Retina (tissue), 1 donor: ENCODE measurements around the gene ZNF496.
"Not testable (repeated sequence)": the region's sequence is repeated elsewhere in the genome, so short reads cannot be mapped to it uniquely, and the experiment has no call there.

ENCODE experiments used
- DNase-seq: peaks from one replicate; pipeline ENCODE4 v3.0.0-alpha.2; 2016

The ZNF496 gene

GRCh38 chr1:247291161-247291560, 40.5 kb downstream of the ZNF496 start:
- no peak for DNase-seq

DNA sequence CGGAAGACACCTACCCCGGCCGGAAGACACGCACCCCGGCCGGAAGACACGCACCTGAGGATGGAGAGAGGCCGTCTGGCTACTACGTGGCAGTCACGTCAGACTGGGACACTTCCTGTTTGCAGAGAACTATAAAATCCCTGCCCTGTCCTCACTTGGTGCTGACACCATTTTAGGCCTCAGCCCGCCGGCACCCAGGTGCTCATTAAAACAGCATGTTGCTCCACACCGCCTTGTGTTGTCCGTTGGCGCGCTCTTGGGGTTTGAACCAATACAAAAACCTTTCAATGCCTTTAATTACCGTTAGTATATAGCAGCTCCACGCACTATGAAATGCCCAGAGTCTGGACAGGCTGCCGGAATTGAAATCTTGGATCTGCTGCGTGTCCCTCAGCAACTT, 41.1 kb downstream of the ZNF496 start:
- no peak for DNase-seq

- not testable (repeated sequence) for DNase-seq
Measured at GRCh38 chr1:247289274-247289892, 42.3 kb downstream of the ZNF496 start.

- no peak for DNase-seq
Measured at GRCh38 chr1:247288341-247288740, 43.3 kb downstream of the ZNF496 start.

DNA sequence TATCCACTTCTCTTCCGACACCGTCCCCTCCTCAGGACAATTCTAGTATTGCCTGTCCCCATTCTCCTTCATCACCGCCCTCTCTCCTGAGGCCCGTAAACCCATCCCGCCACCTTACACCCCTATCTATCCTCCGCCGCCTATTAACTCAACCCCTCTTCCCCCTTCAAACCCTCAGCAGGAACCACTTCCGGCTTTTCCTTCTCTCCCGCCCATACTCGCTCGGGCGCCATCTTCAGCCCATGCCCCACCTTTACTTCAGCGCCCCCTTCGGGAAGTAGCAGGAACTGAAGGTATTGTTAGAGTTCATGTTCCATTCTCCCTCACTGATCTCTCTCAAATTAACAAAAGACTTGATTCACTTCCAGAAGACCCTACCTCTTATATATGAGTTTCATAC, 44.2 kb downstream of the ZNF496 start:
- no peak for DNase-seq

GRCh38 chr1:247286134-247286670, 45.5 kb downstream of the ZNF496 start:
- DNase-seq = no peak

DNA sequence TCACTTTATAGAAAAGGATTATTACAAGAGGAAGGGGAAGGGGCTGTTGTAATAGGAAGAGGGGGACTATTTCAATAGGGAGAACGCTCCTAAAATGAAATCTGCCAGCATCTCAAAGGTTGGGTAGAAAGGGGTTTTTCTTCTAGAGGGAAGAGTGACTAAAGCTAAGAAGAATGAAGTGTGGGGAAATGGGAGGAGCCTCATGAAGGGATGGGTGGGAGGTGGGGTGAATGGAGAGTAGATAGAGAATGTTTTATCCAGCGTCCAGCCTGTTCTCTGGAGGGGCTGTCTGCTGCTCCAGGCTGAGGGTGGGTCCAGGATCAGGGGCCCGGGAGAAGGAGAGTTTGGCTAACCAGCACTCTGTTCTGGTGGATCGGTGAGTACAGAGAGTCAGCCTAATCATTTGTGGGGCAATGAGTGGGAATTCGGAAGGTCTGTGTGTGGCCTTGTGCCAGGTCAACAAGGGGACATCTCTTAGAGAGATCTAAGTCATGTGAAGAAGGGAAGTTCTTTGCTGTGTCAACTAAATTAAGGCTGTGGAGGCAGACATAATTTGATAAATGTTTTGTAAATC, 50.6 kb downstream of the ZNF496 start:
- DNase-seq = no peak

GRCh38 chr1:247277191-247277590, 54.5 kb downstream of the ZNF496 start:
- no peak for DNase-seq

GRCh38 chr1:247274605-247275256, 56.9 kb downstream of the ZNF496 start:
- no peak for DNase-seq

GRCh38 chr1:247273013-247273412, 58.7 kb downstream of the ZNF496 start:
- DNase-seq = no peak

DNA sequence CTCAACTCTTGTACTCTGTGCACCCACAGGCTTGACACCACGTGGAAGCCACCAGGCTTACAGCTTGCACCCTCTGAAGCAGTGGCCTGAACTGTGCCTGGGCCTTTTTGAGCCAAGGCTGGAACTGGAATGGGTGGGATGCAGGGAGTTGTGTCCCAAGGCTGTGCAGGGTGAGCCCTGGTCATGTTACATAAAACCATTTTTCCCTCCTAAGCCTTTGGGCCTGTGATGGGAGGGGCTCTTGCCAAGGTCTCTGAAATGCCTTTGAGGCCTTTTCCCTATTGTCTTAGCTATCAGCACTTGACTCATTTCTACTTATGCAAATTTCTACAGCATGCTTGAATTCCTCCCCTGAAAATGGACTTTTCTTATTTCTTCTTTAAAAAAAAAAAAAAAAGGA, 61.7 kb downstream of the ZNF496 start:
- DNase-seq = no peak

GRCh38 chr1:247269133-247269532, 62.5 kb downstream of the ZNF496 start:
- no peak for DNase-seq

DNA sequence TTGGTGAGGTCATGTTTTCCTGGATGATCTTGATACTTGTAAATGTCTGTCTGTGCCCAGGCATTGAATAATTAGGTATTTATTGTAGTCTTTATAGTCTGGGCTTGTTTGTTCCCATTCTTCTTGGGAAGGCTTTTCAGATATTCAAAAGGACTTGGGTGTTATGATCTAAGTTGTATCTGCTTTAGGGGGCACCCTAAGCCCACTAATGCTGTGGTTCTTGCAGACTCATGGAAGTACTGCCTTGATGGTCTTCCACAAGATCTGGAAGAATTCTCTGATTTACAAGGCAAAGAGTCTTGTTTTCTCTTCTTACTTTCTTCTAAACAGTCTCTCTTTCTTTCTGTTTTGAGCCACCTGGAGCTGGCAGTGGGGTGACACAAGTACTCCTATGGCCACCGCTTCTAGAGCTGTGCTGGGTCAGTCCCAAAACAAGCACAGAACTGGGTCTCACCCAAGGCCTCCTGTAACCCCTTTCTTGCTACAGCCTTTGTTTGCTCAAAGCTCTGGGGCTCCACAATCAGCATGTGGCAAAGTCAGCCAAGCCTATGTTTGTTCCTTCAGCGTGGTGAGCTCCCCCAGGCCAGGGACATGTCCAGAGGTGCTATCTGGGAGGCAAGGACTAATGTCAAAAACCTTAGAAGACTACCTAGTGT, 63.1 kb downstream of the ZNF496 start:
- DNase-seq = no peak

GRCh38 chr1:247266053-247266452, 65.6 kb downstream of the ZNF496 start:
- DNase-seq = no peak

- not testable (repeated sequence) for DNase-seq
Measured at GRCh38 chr1:247255772-247256171, 75.9 kb downstream of the ZNF496 start, which contains the start of gene VN1R5. Gene VN1R5, plus strand, starts transcription at chr1:247256072.

GRCh38 chr1:247247568-247247967, 84.1 kb downstream of the ZNF496 start:
- DNase-seq = no peak
